Epidermal melanocyte (primary cell): ENCODE measurements around the gene DSCAM.

Experiments
- DNase-seq: peaks from one replicate; pipeline ENCODE4 v3.0.0; 2011; ENCODE audit warnings: low spot score; ENCODE audit not compliant: insufficient read length

The DSCAM gene

GRCh38 chr21:40837456-40837855, 9.5 kb downstream of the DSCAM start:
- no peak for DNase-seq

- no peak for DNase-seq
These were observed 11.7 kb downstream of the DSCAM start for GRCh38 chr21:40835184-40835694.

GRCh38 chr21:40833184-40833583, 13.8 kb downstream of the DSCAM start:
- no peak for DNase-seq

- DNase-seq: no peak
These were observed 14.6 kb downstream of the DSCAM start for GRCh38 chr21:40832316-40832715.

GRCh38 chr21:40830836-40831235, 16.1 kb downstream of the DSCAM start:
- DNase-seq: no peak

GRCh38 chr21:40829791-40830190, 17.2 kb downstream of the DSCAM start:
- DNase-seq: no peak

- DNase-seq: no peak
These were observed 17.6 kb downstream of the DSCAM start for GRCh38 chr21:40829308-40829707.

- no peak for DNase-seq
These were observed 19.4 kb downstream of the DSCAM start for GRCh38 chr21:40827509-40827908.

GRCh38 chr21:40819071-40819900, 27.7 kb downstream of the DSCAM start:
- DNase-seq: no peak

- no peak for DNase-seq
These were observed 33.0 kb downstream of the DSCAM start for GRCh38 chr21:40813918-40814317.

- no peak for DNase-seq
These were observed 37.2 kb downstream of the DSCAM start for GRCh38 chr21:40809673-40810197.

- no peak for DNase-seq
These were observed 43.9 kb downstream of the DSCAM start for GRCh38 chr21:40803101-40803500.

GRCh38 chr21:40800126-40800525, 46.8 kb downstream of the DSCAM start:
- no peak for DNase-seq

- DNase-seq: no peak
These were observed 49.1 kb downstream of the DSCAM start for GRCh38 chr21:40797891-40798290.

- no peak for DNase-seq
These were observed 49.5 kb downstream of the DSCAM start for GRCh38 chr21:40797410-40797809.

GRCh38 chr21:40796464-40796863, 50.5 kb downstream of the DSCAM start:
- DNase-seq: no peak

- no peak for DNase-seq
These were observed 51.6 kb downstream of the DSCAM start for GRCh38 chr21:40795313-40795712.

GRCh38 chr21:40792691-40793456, 54.1 kb downstream of the DSCAM start:
- no peak for DNase-seq

GRCh38 chr21:40788635-40789034, 58.3 kb downstream of the DSCAM start:
- no peak for DNase-seq

- DNase-seq: no peak
These were observed 63.6 kb downstream of the DSCAM start for GRCh38 chr21:40783404-40783803.

GRCh38 chr21:40770435-40771055, 76.4 kb downstream of the DSCAM start:
- DNase-seq: no peak

- DNase-seq: no peak
These were observed 77.7 kb downstream of the DSCAM start for GRCh38 chr21:40769231-40769630.
